IPS DF 19.7 (cell line): Measurements from ENCODE around the gene HECTD4.
"Not testable (repeated sequence)": the region's sequence is repeated elsewhere in the genome, so short reads cannot be mapped to it uniquely, and the experiment has no call there.

ENCODE experiments used
- DNase-seq: peaks from one replicate; pipeline ENCODE4 v3.0.0-alpha.2; 2013; ENCODE audit warnings: low read depth, low spot score

HECTD4 gene

DNA sequence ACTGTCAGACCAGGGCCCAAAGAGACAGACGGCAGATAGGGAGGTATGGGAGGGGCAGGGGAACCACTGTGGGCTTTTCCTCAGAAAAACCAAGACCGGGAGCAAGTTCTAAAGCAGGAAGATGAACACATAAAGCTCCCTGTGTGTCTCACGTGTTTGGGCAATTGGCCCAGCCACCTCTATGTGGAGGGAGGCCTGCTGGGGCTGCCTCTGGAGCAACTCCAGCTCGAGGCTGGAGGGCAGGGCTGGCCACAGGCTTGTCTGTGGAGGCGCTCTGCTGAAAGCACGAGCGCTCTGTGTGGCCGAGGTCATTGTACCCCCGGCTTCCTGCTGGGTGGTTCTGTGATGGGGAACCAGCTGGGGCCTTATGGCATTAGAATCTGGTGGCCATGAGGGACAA, 220.5 kb downstream of the HECTD4 start:
- no peak for DNase-seq

- no peak for DNase-seq
Measured at GRCh38 chr12:112160611-112161010, 221.6 kb downstream of the HECTD4 start.

- DNase-seq = no peak
Measured at GRCh38 chr12:112159146-112159541, 223.1 kb downstream of the HECTD4 start.

DNA sequence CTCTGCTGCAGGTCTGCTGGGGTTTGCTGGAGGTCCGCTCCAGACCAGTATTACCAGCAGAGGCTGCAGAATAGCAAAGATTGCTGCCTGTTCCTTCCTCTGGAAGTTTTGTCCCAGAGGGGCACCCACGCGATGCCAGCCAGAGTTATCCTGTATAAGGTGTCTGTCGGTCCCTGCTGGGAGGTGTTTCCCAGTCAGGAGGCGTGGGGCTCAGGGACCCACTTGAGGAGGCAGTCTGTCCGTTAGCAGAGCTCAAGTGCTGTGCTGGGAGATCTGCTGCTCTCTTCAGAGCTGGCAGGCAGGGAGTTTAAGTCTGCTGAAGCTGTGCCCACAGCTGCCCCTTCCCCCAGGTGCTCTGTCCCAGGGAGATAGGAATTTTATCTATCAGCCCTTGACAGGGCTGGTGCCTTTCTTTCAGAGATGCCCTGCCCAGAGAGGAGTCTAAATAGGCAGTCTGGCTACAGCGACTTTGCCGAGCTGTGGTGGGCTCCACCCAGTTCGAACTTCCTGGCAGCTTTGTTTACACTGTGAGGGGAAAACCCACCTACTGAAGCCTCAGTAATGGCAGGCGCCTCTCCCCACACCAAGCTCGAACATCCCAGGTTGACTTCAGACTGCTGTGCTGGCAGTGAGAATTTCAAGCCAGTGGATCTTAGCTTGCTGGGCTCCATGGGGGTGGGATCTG, 223.6 kb downstream of the HECTD4 start:
- not testable (repeated sequence) for DNase-seq

DNA sequence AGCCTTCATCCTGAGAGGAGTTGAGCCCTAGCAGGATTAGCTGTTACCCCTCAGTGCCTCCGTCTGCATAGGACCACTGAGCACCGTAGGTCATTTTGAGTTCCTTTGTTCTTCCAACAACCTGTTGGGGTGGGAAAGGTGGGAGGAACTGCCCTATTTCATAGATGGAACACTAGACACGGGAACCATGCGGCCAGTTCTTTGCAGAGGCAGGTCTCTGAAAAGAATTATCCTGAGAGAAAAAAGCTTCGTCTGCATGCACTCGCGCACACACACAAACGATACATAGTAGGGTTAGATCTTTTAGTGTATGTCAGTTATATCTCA, 228.4 kb downstream of the HECTD4 start:
- no peak for DNase-seq

DNA sequence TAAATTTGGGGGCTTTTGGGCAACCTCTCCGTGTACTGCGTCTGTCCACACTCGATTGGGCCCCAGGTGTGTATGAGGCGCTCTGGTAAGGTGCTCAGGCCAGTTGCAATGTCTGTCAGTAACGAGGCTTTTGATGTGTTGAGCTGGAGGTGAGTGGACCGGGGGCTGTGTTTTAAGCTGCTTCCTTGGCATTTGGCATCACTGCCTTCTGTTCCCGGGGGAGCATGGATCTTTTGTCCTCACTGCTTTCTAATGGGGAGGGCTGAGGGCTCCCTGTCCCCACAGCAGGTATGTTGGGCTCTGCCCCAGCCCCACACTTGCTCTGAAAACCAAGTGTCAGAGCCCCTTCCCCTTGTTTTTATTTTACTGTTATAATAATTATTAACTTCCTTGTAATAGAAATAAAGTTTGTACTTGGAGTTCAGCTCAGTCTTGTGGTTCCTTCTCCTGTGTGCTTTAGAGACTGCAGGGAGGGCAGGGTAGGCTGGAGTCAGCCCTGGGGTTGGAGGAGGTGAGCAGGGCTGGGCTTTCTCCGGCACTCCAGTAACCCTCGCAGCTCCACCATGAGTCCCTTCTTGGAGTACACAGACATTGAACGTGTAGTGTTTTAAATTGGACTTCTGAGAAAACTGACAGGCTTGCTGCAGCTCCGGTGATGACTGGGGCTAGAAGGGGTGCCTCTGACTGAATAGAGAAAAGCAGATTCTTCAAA, 228.9 kb downstream of the HECTD4 start:
- no peak for DNase-seq

- DNase-seq = no peak
Measured at GRCh38 chr12:112151766-112152541, 230.3 kb downstream of the HECTD4 start.

DNA sequence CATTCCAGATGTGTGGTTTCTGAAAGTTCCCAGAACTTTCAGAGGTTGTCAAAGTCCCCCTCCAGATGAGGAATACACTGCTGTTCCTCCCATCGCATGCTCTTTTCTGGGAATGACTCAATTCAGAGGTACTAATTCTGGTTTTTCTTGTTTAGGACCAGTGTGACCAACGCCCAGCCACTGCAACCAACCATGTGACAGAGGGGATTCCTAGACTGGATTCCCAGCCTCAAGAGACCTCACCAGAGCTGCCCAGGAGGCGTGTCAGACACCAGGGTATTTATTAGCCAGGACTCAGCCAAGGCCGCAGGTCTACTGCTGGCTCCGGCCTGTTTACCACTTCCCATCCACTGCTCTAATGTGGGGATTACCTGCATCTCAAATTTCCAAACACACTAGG, 232.6 kb downstream of the HECTD4 start:
- no peak for DNase-seq

DNA sequence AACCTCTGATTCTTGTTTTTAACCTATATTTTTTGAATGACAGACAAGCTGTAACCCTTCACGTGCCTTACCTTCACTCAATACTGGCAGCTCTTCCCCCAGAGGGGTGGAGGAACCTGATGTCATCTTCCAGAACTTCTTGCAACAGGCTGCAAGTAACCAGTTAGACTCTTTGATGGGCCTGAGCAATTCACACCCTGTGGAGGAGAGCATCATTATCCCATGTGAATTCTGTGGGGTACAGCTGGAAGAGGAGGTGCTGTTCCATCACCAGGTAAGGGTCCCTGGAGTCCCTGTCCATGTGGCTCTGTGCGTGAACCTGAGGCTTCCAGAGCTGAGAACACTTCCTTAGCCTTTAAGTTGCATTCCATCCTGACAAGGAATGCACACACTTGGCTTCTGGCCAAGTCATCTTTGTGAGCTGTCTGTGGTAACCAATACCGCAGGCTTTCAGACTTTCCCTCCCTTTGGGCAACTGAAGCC, 234.2 kb downstream of the HECTD4 start:
- no peak for DNase-seq

DNA sequence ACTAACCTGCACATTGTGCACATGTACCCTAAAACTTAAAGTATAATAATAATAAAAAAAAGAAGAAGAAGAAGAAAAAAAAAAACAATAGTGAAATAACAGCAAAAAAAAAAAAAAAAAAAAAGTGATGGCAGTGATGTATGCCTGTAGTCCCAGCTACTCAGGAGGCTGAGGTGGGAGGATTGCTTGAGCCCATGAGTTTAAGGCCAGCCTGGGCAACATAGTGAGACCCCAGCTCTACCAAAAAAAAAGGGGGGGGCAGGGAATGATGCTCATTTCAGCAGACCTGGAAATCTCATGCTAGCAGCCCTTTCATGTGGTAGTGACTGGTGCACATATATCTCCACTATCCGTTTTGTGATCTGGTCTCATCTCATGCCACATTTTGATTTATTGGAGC, 236.1 kb downstream of the HECTD4 start:
- DNase-seq = no peak

- DNase-seq = no peak
Measured at GRCh38 chr12:112140728-112141127, 241.5 kb downstream of the HECTD4 start.

GRCh38 chr12:112134731-112135130, 247.5 kb downstream of the HECTD4 start:
- no peak for DNase-seq

GRCh38 chr12:112133418-112133817, 248.8 kb downstream of the HECTD4 start:
- DNase-seq = no peak

GRCh38 chr12:112131686-112132085, 250.5 kb downstream of the HECTD4 start:
- DNase-seq = no peak

DNA sequence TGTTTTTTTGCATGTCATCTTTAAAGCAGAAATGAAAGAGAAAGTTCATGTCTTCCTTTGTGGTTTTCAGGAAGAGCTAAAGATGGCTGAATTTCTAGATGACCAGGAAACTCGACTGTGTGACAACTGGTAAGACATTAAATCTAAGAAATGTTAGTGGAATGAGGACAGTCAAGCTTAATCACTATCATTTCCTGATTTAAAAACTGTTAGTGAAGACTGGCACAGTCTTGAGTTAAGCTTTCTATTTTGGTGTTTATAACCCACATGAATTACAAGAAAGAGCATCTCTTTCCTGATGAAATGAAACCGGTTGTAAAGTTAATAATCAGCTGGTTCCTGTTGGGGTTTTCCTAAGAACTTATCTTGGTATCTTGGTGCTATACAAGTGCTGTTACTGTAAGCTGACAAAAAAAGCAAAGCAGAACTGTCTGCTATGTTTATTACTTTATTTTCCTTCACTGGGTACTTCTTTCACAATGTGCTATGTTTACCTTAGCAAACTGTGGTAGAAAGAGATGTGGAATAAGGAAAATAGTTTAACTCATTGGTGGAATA, 251.7 kb downstream of the HECTD4 start:
- DNase-seq = no peak

GRCh38 chr12:112126911-112127310, 255.3 kb downstream of the HECTD4 start:
- no peak for DNase-seq

DNA sequence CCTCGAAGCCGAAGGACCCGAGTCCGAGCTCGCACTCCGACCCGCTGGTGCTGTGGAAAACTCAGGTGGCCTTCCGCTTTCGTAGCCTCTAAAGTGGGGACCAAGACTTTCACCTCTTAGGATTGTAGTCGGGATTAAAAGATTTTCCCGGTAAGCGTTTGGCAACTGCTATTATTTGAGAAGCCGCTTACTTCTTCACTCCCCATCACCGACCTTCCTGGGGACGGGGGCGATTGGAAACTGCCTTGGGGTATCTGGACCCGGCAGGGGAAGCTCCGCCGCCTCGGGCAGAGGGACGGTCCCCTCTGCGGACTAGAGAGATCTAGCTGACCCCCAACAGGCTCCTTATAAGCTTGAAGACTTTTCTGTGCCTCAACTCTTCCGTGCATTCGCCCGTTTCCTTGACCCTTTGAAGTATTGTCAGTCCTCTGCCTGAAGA, 256.2 kb downstream of the HECTD4 start:
- DNase-seq = no peak

DNA sequence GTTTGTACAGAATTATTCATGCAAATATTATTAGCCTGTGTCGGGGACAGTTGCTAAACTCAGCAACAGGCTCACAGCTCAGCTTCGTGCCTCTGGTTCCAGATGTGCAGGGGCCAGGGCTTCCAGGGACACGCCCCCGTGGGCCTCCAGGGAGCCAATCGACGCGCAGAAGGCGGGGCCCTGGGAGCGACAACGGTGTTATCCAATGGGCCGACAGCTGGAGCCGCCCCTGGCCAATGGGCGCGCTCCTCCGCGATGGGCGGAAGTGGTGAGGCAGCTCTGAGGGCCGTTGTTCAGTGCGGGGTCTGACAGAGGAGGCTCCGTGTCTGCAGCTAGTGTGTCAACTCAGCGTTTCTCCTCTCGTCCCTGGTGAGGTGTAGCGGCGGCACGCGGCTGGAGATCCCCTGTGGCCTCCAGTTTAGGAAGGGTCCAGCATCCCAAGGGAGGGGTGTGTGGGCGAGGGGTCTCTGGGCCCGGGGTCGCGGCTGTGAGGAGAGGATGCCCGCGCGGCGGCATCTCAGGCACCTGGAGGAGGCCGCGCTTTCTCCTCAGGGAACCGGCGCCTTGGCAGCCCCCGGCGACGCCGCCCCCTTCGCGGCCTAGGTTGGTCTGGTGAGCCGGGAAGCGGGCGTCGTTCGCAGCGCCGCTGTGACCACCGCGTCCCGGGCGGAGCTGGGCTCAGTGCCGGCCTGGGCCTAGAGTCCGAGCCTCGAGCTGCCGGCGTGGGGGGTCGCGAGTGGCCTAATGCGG, 256.8 kb downstream of the HECTD4 start, which contains the start of gene TRAFD1:
Gene TRAFD1 (plus strand): TSS at position 311 of the 750 bp plus-strand sequence. CDS start 4,963 bp downstream, outside the sequence.
- DNase-seq = peak; percentile 84

GRCh38 chr12:112124918-112125249, 257.3 kb downstream of the HECTD4 start:
- DNase-seq = no peak

DNA sequence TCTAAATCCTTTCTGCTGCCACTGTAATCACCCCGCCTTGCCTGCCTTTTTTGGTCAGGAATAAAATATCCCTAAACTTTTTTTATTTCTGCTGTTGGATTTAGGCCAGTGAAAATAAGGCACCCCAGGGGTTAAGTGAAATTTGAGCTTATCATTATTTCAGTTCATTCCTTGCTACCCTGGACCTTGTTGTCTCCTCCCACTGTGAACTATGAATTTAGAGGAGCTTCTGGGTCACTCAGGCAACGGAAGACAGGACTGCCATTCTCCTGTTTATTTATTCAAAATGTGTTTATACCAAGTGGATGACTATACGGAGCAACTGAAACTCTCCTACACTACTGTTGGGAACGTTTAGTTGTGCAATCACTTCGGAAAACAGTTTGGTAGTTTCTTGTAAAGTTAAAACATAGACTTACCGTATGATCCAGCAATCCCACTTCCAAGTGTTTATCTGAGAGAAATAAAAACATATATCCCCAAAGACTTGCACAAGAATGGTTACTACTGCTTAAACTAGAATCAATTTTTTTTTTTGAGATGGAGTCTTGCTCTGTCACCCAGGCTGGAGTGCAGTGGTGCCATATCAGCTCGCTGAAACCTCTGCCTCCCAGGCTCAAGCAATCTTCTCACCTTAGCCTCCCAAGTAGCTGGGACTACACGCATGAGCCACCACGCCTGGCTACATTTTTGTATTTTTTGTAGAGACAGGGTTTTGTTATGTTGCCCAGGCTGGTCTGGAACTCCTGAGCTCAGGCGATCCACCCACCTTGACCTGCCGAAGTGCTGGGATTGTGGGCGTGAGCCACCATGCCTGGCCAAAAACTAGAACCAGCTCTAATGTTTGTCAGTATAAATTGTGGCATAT, 259.2 kb downstream of the HECTD4 start:
- DNase-seq = no peak
